ENCODE measurements around the gene DIAPH3.

DNA sequence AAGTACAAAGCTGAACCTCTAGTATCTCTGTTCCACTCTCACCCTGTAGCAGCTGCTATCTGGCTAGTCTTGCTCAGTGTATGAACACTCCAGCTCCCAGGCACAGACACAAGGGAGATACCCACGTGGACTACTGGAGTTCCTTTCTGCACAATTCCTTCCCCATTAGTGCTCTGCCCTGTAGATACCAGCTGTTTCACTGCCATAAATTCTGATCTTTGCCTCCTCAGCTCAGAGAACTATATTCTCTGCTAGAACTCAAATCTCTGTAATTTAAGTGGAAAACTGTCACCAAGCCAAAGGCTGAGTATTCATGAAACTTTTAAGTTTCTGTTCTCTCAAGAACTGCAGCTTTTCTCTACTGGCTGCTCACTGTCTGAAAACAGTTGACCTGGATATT lies 273.7 kb downstream of the DIAPH3 start:
- TF ChIP-seq CTCF (IDR thresholded peaks at IDR 0.05), result no peak
- TF ChIP-seq POLR2A (IDR thresholded peaks at IDR 0.05), result no peak

Measured in lower leg skin (tissue), 3 donors.